EH (cell line): ENCODE results near the gene NUP35.
A peak's percentile ranks its signal among the peaks of the same experiment; 100 is the strongest.
"Not testable (repeated sequence)": the region's sequence is repeated elsewhere in the genome, so short reads cannot be mapped to it uniquely, and the experiment has no call there.

Experiments
- DNase-seq: peaks from one replicate; pipeline ENCODE4 v3.0.0-alpha.2; 2015; ENCODE audit warnings: low read depth

Gene NUP35

GRCh38 chr2:183134016-183134415 lies 9.8 kb downstream of the NUP35 start:
- DNase-seq = no peak

DNA sequence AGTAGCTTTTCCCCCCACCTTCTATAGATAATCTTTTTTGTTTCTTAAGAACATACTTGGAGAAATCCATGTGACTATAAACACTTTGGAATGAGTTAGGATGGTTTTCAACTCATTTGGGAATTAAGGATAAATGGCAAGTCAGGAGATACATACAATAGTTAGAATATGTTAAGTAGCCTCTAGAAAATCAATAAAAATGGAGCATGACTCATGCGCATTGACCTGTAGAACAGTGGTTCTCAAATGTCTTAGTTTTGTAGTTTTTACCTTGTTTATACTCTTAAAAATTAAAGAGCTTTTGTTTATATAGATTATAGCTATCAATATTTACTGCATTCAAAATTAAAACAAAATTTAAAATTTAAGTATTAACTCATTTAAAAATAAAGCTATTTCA lies 24.7 kb downstream of the NUP35 start:
- peak; percentile 3 for DNase-seq

- peak; percentile 82 for DNase-seq
Observed at GRCh38 chr2:183149489-183149888, 25.2 kb downstream of the NUP35 start.

DNA sequence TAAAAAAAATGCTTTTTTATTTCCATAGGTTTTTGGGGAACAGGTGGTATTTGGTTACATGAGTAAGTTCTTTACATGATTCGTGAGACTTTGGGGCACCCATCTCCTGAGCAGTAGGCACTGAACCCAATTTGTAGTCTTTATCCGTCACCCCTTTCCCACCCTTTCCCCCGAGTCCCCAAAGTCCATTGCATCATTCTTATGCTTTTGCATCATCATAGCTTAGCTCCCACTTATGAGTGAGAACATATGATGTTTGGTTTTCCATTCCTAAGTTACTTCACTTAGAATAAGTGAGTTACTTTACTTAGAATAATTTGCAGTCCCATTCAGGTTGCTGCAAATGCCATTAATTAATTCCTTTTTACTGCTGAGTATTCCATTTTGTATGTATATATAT lies 28.0 kb downstream of the NUP35 start:
- not testable (repeated sequence) for DNase-seq

- no peak for DNase-seq
Observed at GRCh38 chr2:183153967-183154366, 29.7 kb downstream of the NUP35 start.

GRCh38 chr2:183154772-183155171 lies 30.5 kb downstream of the NUP35 start:
- not testable (repeated sequence) for DNase-seq

GRCh38 chr2:183157131-183157530 lies 32.9 kb downstream of the NUP35 start:
- no peak for DNase-seq

GRCh38 chr2:183162362-183162761 lies 38.1 kb downstream of the NUP35 start:
- peak; percentile 64 for DNase-seq

GRCh38 chr2:183163821-183164649 lies 39.8 kb downstream of the NUP35 start:
- peak; percentile 1 for DNase-seq

DNA sequence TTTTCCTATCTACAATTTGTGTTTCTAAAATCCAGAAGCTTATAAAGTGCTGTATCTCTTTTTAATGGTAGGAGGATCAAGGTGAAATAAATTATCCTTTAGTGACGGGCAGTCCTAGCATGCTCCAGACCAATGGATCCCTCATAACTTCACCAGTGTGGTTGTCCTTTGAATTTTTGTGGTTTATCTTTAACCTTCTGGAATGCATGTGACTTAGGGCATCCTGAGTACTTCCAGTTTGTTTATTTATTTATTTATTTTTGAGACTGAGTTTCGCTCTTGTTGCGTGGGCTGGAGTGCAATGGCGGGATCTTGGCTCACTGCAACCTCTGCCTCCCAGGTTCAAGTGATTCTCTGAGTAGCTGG lies 40.4 kb downstream of the NUP35 start:
- DNase-seq = peak; percentile 59

DNA sequence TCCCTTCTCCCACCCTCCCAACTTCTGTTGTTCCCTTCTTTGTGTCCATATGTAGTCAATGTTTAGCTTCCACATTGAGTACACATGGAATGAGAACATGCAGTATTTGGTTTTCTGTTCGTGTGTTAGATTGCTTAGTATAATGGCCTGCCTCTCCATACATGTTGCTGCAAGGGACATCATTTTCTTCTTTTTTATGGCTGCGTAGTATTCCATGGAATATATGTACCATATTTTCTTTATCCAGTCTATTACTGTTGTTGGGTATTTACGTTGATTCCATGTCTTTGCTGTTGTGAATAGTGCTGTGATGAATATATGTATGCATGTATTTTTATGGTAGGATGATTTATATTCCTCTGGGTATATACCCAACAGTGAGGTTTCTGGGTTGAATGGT lies 42.0 kb downstream of the NUP35 start:
- DNase-seq = no peak

DNA sequence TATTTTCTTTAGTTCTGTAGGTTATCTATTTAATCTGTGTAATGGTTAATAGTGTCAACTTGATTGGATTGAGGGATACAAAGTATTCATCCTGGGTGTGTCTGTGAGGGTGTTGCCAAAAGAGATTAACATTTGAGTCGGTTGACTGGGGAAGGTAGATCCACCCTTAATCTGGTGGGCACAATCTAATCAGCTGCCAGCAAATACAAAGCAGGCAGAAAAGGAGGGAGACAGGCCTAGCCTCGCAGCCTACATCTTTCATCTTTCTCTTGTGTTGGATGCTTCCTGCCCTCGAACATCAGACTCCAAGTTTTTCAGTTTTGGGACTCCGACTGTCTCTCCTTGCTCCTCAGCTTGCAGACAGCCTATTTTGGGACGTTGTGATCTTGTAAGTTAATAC lies 42.7 kb downstream of the NUP35 start:
- DNase-seq = not testable (repeated sequence)

DNA sequence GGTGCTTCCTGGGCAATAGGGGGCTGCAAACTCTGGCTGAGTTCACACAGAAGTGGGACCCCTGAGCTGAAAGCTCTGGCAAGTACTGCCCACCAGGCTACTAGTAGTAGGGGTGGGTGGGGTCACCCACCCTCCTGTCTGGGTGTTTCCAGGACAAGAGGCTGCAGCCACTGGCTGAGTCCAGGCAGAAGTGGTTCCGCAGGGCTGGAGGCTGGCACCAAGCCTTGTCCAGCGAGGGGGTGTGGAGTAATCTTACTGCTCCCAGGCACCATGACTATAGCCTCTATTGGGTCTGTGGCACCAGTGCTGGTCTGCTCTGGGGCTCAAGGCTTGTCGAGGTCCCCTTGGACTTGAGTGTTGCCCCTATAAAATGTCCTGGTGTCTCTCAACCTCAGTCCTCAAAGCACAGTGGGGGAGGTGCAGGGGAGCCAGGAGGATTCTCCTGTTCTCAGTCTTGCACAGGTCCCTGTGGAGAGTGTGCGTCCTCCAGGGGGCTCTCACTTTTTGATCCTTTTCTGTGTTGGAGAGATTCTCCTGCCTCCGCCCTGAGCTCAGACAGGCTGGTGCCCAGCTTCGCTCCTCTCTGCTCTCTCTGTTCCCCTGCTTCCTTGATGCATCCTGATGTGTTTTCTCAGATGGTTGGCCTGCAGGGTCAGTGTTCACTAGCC lies 48.1 kb downstream of the NUP35 start:
- DNase-seq = no peak

DNA sequence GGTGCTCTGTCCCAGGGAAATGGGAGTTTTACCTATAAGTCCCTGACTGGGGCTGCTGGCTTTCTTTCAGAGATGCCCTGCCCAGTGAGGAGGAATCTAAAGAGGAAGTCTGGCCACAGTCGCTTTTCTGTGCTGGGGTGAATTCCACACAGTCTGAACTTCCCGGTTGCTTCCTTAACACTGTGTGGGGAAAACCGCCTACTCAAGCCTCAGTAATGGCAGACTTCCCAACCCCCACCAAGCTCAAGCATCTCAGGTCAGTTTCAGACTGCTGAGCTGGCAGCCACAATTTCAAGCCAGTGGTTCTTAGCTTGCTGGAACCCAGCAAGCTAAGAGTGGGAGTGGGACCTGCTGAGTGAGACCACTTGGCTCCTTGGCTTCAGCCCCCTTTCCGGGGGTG lies 54.9 kb downstream of the NUP35 start:
- peak; percentile 19 for DNase-seq

DNA sequence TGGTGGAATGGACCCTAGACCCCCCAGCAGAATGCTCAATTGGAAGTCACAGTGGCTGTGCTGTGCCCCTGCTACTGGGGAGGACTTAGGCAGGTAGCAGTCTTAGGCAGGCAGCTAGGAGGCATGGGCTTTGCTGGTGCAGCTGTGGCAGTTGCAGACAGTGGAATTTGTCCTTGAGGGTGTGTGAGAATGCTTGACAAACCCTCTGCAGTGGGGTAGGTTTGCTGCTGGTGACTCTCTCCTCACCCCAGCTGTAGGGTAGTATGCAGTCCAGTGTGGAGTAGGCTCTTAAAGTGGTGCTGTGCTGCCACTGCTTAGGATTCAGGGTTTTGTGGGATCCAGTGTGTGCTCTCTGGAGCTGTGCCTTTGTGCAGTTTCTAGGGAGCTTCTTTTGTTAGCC lies 61.3 kb downstream of the NUP35 start:
- peak; percentile 41 for DNase-seq

DNA sequence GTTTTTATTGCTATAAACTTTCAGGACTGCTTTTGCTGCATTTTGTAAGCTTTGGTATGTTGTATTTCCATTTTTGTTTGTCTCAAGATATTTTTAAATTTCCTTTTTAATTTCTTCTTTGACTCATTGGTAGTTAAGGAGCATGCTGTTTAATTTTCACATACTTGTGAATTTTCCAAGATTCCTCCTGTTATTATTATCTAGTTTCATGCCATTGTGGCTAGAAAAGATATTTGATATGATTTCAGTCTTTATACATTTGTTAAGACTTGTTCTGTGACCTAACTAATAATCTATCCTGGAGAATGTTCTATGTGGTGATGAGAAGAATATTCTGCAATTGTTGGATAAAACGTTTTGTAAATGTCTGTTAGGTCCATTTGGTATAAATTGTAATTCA lies 62.1 kb downstream of the NUP35 start:
- peak; percentile 71 for DNase-seq

DNA sequence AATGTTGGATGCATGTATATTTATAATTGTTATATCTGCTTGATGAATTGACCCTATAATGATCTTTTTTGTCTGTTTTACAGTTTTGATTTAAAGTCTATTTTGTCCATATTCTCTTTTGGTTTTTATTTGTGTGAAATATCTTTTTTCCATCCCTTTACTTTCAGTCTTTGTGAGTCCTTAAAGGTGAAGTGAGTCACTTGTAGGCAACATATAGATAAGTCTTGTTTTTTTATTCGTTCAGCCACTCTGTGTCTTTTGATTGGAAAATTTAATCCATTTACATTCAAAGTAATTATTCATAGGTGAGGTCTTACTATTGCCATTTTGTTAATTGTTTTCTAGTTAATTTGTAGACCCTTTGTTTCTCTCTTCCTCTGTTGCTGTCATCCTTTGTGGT lies 62.5 kb downstream of the NUP35 start:
- no peak for DNase-seq

DNA sequence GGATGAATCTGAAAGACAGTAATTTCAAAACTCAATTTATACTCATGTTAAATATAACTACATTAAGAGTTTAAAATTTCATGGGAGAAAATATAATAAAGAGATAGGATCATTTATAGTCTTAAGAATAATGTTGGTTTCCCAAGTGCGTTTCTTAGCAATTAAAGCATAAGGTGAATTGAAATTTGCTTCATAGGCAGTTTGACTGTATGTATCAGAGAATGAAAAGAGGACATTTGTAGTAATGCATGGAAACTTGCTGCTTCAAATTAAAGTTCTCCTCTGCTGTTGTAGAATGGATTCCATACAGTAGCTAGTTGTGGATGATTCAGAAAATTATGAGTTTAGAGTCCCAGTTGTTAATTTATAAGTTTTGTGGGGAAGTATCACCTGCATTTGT lies 68.1 kb downstream of the NUP35 start:
- DNase-seq = no peak

DNA sequence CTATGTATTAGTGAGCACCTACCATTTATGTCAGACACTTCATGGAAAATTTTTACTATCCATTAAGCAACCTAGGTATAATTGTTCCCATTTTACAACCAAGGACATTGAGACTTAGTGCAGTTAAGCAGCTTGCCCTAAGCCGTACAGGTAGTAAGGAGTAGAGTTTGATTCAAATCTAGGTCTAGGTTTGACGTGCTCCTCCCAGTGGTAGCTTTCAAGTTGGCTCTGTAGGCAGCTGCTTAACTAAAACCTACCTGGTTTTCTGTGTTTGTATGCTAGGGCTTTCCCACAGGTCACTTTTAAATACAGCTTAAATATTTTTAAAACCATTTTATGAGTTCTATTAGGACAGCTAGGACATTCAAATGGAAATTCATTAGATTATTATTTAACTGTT lies 69.7 kb downstream of the NUP35 start:
- DNase-seq = no peak

- DNase-seq = no peak
Observed at GRCh38 chr2:183195397-183195796, 71.2 kb downstream of the NUP35 start.

GRCh38 chr2:183195998-183196409 lies 71.8 kb downstream of the NUP35 start:
- DNase-seq = no peak

DNA sequence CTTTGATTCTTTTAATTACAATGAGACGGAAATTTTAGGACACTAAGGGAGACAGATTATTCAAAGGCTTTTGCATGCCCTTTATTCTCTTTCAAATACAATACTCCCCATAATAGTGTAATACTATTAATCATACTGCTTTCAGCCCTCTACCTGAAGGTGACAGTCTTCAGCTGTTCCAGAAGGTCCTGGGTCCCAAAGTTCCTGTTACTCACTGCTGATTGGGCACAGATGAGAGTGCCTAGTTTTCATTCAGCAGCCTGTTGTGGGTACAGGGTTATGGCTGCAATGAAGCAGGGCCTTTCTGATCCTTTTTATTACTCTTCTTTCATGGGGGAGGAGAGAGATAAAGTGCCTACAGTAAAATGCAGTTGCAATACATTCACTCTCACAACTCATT lies 80.2 kb downstream of the NUP35 start:
- DNase-seq = no peak

- peak; percentile 49 for DNase-seq
Observed at GRCh38 chr2:183207110-183207509, 82.9 kb downstream of the NUP35 start.
